IPS DF 19.7 (cell line): ENCODE data around the gene APOC4.

ENCODE experiments used
- DNase-seq: peaks from one replicate; pipeline ENCODE4 v3.0.0-alpha.2; 2013; ENCODE audit warnings: low read depth, low spot score

The APOC4 gene

GRCh38 chr19:44993926-44994537 lies 52.0 kb downstream of the APOC4 start:
- DNase-seq = no peak
